Measurements from ENCODE around the gene SZRD1. TPM values are rescaled to one million over a fixed set of nuclear protein-coding genes. Genes with fewer than 3 reads are reported as not detected.

SZRD1 gene
- total and polyA plus RNA-seq, 4 donors: 14.2 to 44.3 (median 25.0) TPM

DNA sequence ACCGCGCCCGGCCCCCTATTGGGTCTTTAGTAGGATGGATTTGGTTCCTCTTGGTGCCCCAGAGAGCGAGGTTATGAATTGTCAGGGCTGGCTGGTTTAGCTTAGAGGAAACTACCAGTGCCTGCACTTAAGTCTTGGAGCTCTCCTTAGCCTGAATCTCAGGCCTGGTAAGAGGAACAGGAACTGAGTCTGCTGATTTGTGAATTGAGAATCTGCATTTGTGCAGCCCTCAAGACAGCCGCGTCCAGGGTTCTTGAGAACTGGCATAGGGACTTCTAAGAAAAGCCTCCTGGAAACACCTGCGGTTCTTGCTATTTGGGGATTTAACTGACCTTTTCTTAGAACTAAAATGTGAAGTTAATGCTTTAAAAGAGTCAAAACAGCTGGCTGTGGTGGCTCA is 75.2 kb downstream of the SZRD1 start:
- no peak for DNase-seq (ENCODE audit: low spot score)
- no peak overlapping the region for H3K4me3 ChIP-seq (ENCODE audit: low read depth in 1 of 3, low read length in 3 of 3)
- H3K9me3 ChIP-seq (ENCODE audit: control insufficient read depth in 4 of 4, low read length in 3 of 4): no peaks in the 10 kb centered on the region
- no peak for TF ChIP-seq RAD21 (IDR thresholded peaks at IDR 0.05)
- peaks cover 5 to 8% (median 8%) of the 10 kb centered on the region in 4 donors for H3K36me3 ChIP-seq (ENCODE audit: control insufficient read depth in 4 of 4, insufficient read depth in 3 of 4, low read depth in 1 of 4, low read length in 3 of 4)
- H3K27ac ChIP-seq (ENCODE audit: low read depth in 1 of 2, low read length in 2 of 2): no peak overlapping the region
- H3K9ac ChIP-seq (ENCODE audit: low read depth in 1 of 2, low read length in 2 of 2): no peak overlapping the region
- H3K27me3 ChIP-seq (ENCODE audit: control insufficient read depth in 4 of 4, insufficient read depth in 4 of 4, low read length in 3 of 4): no peaks in the 10 kb centered on the region
- 85% methylated on average over 7 of the region's 7 CpGs for WGBS
- peaks cover 3 to 27% (median 13%) of the 10 kb centered on the region in 4 donors for H3K4me1 ChIP-seq (ENCODE audit: control insufficient read depth in 4 of 4, insufficient read depth in 4 of 4, low read length in 3 of 4)

DNA sequence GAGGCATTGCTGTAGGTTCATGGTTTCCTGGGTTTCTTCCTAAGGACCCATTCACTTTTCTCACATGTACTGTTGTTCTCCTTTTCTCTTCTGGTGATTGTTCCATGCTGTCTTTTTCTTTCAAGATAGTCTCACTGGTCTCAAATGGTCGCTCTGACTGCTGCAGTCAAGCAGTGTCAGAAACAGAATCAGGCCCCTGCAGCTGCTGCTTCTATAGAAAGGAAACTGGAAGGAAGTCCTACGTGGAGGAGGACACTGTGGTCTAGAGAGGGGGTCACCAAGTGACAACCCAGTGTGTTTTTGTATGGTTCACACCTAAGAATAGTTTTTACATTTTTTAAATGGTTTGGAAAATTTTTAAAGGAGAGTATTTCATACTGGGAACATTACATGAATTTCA is 75.9 kb downstream of the SZRD1 start:
- no peak overlapping the region for H3K4me3 ChIP-seq (ENCODE audit: low read depth in 1 of 3, low read length in 3 of 3)
- no peak for TF ChIP-seq FOXA2 (IDR thresholded peaks at IDR 0.05)
- TF ChIP-seq GABPA (IDR thresholded peaks at IDR 0.05 in 1 of 2, conservative IDR thresholded peaks at IDR 0.05 in 1 of 2): no peak
- TF ChIP-seq FOXA1 (IDR thresholded peaks at IDR 0.05): no peak
- no peak for TF ChIP-seq EGR1 (IDR thresholded peaks at IDR 0.05; ENCODE audit: low read depth in 2 of 2)
- TF ChIP-seq, protein P1, sequence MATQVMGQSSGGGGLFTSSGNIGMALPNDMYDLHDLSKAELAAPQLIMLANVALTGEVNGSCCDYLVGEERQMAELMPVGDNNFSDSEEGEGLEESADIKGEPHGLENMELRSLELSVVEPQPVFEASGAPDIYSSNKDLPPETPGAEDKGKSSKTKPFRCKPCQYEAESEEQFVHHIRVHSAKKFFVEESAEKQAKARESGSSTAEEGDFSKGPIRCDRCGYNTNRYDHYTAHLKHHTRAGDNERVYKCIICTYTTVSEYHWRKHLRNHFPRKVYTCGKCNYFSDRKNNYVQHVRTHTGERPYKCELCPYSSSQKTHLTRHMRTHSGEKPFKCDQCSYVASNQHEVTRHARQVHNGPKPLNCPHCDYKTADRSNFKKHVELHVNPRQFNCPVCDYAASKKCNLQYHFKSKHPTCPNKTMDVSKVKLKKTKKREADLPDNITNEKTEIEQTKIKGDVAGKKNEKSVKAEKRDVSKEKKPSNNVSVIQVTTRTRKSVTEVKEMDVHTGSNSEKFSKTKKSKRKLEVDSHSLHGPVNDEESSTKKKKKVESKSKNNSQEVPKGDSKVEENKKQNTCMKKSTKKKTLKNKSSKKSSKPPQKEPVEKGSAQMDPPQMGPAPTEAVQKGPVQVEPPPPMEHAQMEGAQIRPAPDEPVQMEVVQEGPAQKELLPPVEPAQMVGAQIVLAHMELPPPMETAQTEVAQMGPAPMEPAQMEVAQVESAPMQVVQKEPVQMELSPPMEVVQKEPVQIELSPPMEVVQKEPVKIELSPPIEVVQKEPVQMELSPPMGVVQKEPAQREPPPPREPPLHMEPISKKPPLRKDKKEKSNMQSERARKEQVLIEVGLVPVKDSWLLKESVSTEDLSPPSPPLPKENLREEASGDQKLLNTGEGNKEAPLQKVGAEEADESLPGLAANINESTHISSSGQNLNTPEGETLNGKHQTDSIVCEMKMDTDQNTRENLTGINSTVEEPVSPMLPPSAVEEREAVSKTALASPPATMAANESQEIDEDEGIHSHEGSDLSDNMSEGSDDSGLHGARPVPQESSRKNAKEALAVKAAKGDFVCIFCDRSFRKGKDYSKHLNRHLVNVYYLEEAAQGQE (IDR thresholded peaks at IDR 0.05): no peak
- TF ChIP-seq, protein P2, sequence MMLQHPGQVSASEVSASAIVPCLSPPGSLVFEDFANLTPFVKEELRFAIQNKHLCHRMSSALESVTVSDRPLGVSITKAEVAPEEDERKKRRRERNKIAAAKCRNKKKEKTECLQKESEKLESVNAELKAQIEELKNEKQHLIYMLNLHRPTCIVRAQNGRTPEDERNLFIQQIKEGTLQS (IDR thresholded peaks at IDR 0.05): no peak
- TF ChIP-seq JUND (IDR thresholded peaks at IDR 0.05): no peak
- TF ChIP-seq, protein P3, sequence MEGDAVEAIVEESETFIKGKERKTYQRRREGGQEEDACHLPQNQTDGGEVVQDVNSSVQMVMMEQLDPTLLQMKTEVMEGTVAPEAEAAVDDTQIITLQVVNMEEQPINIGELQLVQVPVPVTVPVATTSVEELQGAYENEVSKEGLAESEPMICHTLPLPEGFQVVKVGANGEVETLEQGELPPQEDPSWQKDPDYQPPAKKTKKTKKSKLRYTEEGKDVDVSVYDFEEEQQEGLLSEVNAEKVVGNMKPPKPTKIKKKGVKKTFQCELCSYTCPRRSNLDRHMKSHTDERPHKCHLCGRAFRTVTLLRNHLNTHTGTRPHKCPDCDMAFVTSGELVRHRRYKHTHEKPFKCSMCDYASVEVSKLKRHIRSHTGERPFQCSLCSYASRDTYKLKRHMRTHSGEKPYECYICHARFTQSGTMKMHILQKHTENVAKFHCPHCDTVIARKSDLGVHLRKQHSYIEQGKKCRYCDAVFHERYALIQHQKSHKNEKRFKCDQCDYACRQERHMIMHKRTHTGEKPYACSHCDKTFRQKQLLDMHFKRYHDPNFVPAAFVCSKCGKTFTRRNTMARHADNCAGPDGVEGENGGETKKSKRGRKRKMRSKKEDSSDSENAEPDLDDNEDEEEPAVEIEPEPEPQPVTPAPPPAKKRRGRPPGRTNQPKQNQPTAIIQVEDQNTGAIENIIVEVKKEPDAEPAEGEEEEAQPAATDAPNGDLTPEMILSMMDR (IDR thresholded peaks at IDR 0.05; ENCODE audit: low read depth, low read length, missing input control): no peak
- peaks cover 5 to 13% (median 12%) of the 10 kb centered on the region in 4 donors for H3K36me3 ChIP-seq (ENCODE audit: control insufficient read depth in 4 of 4, insufficient read depth in 3 of 4, low read depth in 1 of 4, low read length in 3 of 4)
- peaks cover 3 to 27% (median 13%) of the 10 kb centered on the region in 4 donors for H3K4me1 ChIP-seq (ENCODE audit: control insufficient read depth in 4 of 4, insufficient read depth in 4 of 4, low read length in 3 of 4)
- DNase-seq (ENCODE audit: low spot score): no peak
- H3K9me3 ChIP-seq (ENCODE audit: control insufficient read depth in 4 of 4, low read length in 3 of 4): no peaks in the 10 kb centered on the region
- no peaks in the 10 kb centered on the region for H3K27me3 ChIP-seq (ENCODE audit: control insufficient read depth in 4 of 4, insufficient read depth in 4 of 4, low read length in 3 of 4)
- WGBS: 66% methylated on average over 2 of the region's 2 CpGs
- no peak overlapping the region for H3K9ac ChIP-seq (ENCODE audit: low read depth in 1 of 2, low read length in 2 of 2)
- H3K27ac ChIP-seq (ENCODE audit: low read depth in 1 of 2, low read length in 2 of 2): no peak overlapping the region

DNA sequence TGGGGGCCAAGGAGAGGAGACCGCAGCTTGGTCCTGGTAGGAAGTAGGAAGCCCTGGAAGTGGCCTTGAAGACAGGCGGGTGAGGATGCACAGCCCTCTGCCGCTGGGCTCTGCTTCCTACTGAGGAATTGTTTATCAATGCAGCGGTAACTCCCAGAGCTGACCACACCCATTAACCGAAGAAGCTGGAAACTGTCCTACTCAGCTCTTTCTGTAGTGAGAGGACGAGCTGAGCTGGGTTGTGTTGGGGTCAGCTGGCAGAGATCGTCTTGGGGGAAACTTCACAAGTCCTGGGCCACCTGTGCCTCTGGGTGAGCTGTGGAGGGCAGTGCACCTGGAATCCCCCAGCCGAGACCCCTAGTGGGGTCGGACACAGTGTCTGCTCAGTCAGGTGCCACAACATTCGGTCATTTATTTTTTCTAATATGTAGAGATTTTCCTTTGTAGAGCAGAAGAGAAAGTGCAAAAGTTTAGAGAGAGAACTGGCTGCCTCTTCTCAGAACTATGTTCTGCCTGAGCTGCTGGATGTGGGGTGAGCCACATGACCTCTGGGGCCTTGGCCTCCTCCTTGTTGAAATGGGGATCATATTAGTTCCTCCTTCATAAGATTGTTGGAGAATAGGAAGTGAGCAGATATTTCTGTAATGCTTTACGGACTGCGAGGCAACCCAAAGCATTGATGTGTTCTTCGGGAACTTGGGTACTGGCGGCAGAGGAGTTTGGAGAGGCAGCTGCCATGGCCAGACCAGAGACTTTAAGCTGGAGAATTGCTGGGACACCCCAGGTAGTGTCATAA is 77.1 kb downstream of the SZRD1 start:
- WGBS: 81% methylated on average over 14 of the region's 14 CpGs
- Histone ChIP-seq H3K4me3 (ENCODE audit: low read depth in 1 of 3, low read length in 3 of 3) (no peak overlapping the region), H3K27me3 (ENCODE audit: control insufficient read depth in 4 of 4, insufficient read depth in 4 of 4, low read length in 3 of 4) (no peaks in the 10 kb centered on the region), H3K9ac (ENCODE audit: low read depth in 1 of 2, low read length in 2 of 2) (no peak overlapping the region), H3K4me1 (ENCODE audit: control insufficient read depth in 4 of 4, insufficient read depth in 4 of 4, low read length in 3 of 4) (peaks cover 3 to 27% (median 13%) of the 10 kb centered on the region in 4 donors), H3K9me3 (ENCODE audit: control insufficient read depth in 4 of 4, low read length in 3 of 4) (no peaks in the 10 kb centered on the region), H3K36me3 (ENCODE audit: control insufficient read depth in 4 of 4, insufficient read depth in 3 of 4, low read depth in 1 of 4, low read length in 3 of 4) (peaks cover 8 to 26% (median 19%) of the 10 kb centered on the region in 4 donors), H3K27ac (ENCODE audit: low read depth in 1 of 2, low read length in 2 of 2) (no peak overlapping the region)
- DNase-seq (ENCODE audit: low spot score): peak; percentile 60
- TF ChIP-seq RAD21 (IDR thresholded peaks at IDR 0.05): no peak
- TF ChIP-seq, protein P4, sequence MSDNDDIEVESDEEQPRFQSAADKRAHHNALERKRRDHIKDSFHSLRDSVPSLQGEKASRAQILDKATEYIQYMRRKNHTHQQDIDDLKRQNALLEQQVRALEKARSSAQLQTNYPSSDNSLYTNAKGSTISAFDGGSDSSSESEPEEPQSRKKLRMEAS (IDR thresholded peaks at IDR 0.05): no peak
- no peak for TF ChIP-seq FOXA2 (IDR thresholded peaks at IDR 0.05)
- no peak for TF ChIP-seq TAF1 (conservative IDR thresholded peaks at IDR 0.05)
- no peak for TF ChIP-seq EGR1 (IDR thresholded peaks at IDR 0.05; ENCODE audit: low read depth in 2 of 2)
- TF ChIP-seq HNF4A (conservative IDR thresholded peaks at IDR 0.05): no peak
- TF ChIP-seq, protein P3 (IDR thresholded peaks at IDR 0.05; ENCODE audit: low read depth, low read length, missing input control): no peak
- TF ChIP-seq GABPA (IDR thresholded peaks at IDR 0.05 in 1 of 2, conservative IDR thresholded peaks at IDR 0.05 in 1 of 2): no peak
- no peak for TF ChIP-seq JUND (IDR thresholded peaks at IDR 0.05)
- TF ChIP-seq, protein P5, sequence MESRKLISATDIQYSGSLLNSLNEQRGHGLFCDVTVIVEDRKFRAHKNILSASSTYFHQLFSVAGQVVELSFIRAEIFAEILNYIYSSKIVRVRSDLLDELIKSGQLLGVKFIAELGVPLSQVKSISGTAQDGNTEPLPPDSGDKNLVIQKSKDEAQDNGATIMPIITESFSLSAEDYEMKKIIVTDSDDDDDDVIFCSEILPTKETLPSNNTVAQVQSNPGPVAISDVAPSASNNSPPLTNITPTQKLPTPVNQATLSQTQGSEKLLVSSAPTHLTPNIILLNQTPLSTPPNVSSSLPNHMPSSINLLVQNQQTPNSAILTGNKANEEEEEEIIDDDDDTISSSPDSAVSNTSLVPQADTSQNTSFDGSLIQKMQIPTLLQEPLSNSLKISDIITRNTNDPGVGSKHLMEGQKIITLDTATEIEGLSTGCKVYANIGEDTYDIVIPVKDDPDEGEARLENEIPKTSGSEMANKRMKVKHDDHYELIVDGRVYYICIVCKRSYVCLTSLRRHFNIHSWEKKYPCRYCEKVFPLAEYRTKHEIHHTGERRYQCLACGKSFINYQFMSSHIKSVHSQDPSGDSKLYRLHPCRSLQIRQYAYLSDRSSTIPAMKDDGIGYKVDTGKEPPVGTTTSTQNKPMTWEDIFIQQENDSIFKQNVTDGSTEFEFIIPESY (IDR thresholded peaks at IDR 0.05): no peak
- TF ChIP-seq RXRA (IDR thresholded peaks at IDR 0.05): no peak

All from liver (tissue), 9 donors.